GM18861 (cell line): ENCODE data around the gene PTCD2.

Experiments used
- ATAC-seq: cut with Tn5 transposase; IDR thresholded peaks from one replicate; pipeline ENCODE4 v1.9.1; 2021; ENCODE audit not compliant: unreplicated experiment

The PTCD2 gene

DNA sequence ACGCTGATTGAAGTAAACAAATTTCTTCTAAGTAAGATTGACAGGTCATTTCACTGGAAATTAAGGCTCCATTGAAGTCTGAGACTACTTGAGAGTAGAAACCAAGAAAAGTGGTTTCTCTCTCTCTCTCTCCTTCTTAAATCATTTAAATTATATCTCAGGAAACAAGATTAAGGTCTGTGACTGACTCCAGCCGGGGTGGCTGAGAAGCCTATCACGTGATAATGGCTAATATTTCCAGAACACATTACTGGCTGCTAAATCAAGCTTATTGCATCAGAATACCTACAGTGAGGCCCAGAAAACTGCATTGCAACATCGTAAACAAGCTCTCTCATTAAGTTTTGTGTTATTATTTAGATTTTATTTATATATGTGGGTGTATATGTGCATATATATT lies 88.4 kb downstream of the PTCD2 start:
- no peak for ATAC-seq

DNA sequence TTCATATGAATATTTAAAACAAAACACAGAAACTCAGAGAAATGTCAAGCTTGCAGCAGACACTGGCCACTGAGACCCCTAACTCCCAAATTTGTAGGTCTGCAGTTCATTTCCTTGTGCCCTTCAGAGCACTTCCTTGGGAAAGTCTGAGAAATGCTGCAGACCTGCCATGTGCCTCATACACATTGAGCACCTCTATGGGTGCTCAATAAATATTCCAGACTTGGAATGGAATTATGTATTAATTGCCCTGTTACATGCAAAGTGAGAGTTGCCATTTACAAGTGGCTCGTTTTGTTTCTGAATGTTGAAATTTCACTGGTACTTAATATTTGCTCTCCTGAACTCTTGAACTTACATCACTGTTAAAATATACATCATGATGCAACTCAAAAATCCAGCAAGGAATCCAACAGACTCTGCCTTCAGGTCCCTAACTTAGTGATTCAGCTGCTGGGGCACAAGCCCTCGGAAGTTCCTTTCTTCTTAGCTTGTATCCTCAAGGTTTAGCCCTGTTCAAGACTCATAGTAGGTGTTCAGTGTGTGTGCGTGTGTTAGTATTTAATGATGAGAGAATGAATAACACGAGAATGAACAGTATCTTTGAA lies 90.6 kb downstream of the PTCD2 start:
- ATAC-seq, result no peak

DNA sequence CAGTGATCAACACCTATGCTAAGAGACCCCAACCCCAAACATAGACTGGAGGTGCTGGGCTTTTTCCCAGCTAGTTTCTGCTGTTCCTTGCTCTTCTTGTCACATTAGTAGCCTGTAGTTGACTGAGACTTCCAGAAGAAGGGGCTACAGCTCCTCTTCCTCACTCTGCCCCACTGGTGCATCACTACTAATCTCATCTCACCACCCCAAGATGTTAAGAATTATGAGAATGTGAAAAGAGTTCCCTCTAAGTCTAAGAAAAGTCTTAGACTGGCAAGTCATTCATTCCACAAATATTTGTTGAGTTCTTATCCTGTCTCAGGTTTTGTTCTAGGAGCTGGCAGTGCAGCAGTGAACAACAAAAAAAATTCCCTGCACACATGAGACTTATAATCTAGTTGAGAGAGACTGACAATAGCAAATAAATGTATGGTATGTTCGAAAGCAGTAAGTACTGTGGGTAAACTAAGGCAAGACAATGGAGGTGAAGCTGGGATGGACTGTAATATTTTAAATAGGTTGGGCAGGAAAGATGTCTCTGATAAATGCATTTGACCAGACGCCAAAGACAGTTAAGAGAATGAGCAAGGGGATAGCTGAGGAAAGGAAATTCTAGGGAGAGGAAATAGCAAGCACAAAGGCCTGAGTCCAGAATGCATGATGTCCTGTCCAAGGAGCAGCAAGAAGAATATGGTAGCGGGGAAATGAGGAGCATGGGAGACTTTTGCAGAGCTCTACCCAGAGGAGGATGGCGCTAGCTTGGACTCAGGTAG lies 92.3 kb downstream of the PTCD2 start:
- ATAC-seq, result no peak

DNA sequence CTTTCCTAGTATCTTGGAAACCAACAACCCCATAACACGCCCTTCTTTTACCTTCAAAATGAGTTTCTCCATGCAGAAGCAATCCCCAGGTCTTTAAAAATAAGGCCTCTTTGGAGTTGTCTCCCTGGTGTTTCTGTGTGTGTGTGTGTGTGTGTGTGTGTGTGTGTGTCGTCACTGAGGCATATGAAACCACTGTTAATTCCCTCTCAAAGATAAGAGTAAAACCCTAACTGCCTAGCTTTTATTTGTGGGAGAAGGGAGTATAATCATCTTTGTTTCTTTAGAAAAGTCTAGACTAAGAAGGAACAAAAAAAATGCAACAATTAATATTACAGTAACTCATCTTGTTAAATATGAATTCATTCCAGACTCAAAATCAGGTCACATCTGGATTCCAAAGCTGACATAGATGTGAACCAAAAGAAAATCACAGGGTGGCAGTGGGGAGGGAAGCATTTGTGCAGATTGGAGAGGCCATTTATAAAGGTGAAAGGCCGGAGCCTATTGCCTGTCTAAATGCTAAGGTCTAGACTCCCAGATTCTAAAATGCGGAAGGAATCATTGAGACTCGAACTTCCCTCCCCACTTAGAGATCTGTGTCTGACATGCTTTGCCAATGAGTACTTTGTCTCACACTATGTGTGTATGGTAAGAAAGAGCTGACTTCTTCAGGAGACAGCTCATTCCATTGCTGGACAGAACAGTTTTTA lies 95.6 kb downstream of the PTCD2 start:
- no peak for ATAC-seq

DNA sequence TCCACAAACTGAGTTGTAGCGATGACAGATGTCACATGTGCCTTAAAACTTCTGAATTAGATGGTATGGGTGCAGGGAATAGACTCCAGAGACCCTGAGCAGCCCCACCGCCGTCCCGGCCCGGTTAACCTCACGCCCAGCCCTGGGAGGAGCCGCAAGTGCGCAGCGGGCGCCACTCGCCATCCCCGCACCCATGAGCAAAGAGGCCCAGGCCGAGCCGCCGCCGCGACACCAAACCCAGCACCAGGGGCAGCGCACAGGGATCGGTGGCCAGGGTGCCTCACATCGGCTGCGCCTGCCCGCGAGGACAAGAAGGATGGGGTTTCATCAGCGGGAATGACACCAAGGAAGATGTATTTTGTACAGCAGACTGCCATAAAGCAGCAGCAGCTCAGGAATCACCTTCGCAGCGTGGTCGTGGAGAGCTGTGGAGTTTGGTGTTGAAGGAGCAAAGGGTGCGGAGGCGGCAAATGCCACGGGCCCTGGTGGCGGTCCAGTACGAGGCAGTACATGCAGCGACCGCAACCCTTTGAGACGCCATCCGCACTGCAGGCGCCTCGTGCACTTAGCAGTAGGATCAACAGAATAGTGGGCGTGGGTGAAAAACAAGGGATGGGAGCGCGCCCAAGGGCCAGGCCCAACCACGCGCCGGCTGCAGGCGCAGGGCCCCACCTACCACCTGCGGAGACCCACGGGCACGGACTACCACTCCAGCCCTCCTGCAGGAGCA lies 97.3 kb downstream of the PTCD2 start:
- no peak for ATAC-seq
